Measurements from ENCODE around the gene SDK2.

The SDK2 gene

GRCh38 chr17:73609758-73610157, 34.5 kb downstream of the SDK2 start:
- no peak overlapping the region for H3K4me3 ChIP-seq (ENCODE audit: low read depth, low read length)
- H3K27ac ChIP-seq (ENCODE audit: extremely low read depth, low read depth, low read length): no peak overlapping the region
- no peaks in the 10 kb centered on the region for H3K9me3 ChIP-seq (ENCODE audit: control insufficient read depth, insufficient read depth, low read depth, low read length)
- H3K36me3 ChIP-seq (ENCODE audit: control insufficient read depth in 2 of 2, insufficient read depth in 1 of 2, low read length in 2 of 2): no peaks in the 10 kb centered on the region
- no peak for TF ChIP-seq ZNF510 (tag by site-specific recombination; IDR thresholded peaks at IDR 0.05; ENCODE audit: insufficient replicate concordance)
- no peak for TF ChIP-seq ZNF366 (tag by site-specific recombination; conservative IDR thresholded peaks at IDR 0.05)
- no peak for TF ChIP-seq GLIS2 (tag by site-specific recombination; IDR thresholded peaks at IDR 0.05)
- no peak for TF ChIP-seq GLIS1 (tag by site-specific recombination; IDR thresholded peaks at IDR 0.05)
- TF ChIP-seq SCRT2 (tag by site-specific recombination; IDR thresholded peaks at IDR 0.05): peak; percentile 55; the same call in 1 of the 2 replicates
- TF ChIP-seq ZIC2 (tag by site-specific recombination; IDR thresholded peaks at IDR 0.05): no peak
- TF ChIP-seq ZBTB21 (tag by site-specific recombination; IDR thresholded peaks at IDR 0.05): no peak
- TF ChIP-seq ZNF624 (tag by site-specific recombination; IDR thresholded peaks at IDR 0.05): no peak
- H3K4me1 ChIP-seq (ENCODE audit: control insufficient read depth, insufficient read depth, low read length): peaks cover 4% of the 10 kb centered on the region; the same call in 1 of the 2 replicates
- ChIA-PET POLR2A (no interaction called here), CTCF (interaction anchor here (0.7 kb wide), 1 partner anchor 422 kb away, joined by 3 read pairs; no protein-coding TSS in a partner anchor)

GRCh38 chr17:73609060-73609459, 35.2 kb downstream of the SDK2 start:
- Histone ChIP-seq H3K27ac (ENCODE audit: extremely low read depth, low read depth, low read length) (no peak overlapping the region), H3K4me3 (ENCODE audit: low read depth, low read length) (no peak overlapping the region), H3K36me3 (ENCODE audit: control insufficient read depth in 2 of 2, insufficient read depth in 1 of 2, low read length in 2 of 2) (no peaks in the 10 kb centered on the region), H3K4me1 (ENCODE audit: control insufficient read depth, insufficient read depth, low read length) (peaks cover 4% of the 10 kb centered on the region; the same call in 1 of the 2 replicates), H3K9me3 (ENCODE audit: control insufficient read depth, insufficient read depth, low read depth, low read length) (no peaks in the 10 kb centered on the region)
- POLR2A ChIA-PET: no interaction called here
- CTCF ChIA-PET: no interaction called here
- TF ChIP-seq ZNF514 (tag by site-specific recombination; IDR thresholded peaks at IDR 0.05) (no peak), YY2 (tag by site-specific recombination; IDR thresholded peaks at IDR 0.05) (no peak), ZNF341 (tag by site-specific recombination; IDR thresholded peaks at IDR 0.05; ENCODE audit: low read depth) (no peak), TCF7L2 (IDR thresholded peaks at IDR 0.05; ENCODE audit: borderline replicate concordance, low read depth, low read length) (no peak), ZNF571 (tag by site-specific recombination; IDR thresholded peaks at IDR 0.05) (no peak), ZNF707 (tag by site-specific recombination; IDR thresholded peaks at IDR 0.05) (no peak), BCL6B (tag by site-specific recombination; IDR thresholded peaks at IDR 0.05) (no peak), ZNF596 (tag by site-specific recombination; IDR thresholded peaks at IDR 0.05) (no peak), HIC1 (tag by site-specific recombination; IDR thresholded peaks at IDR 0.05) (no peak), GLIS2 (tag by site-specific recombination; IDR thresholded peaks at IDR 0.05) (no peak), ZNF600 (tag by site-specific recombination; IDR thresholded peaks at IDR 0.05) (peak; percentile 92), ZNF558 (tag by site-specific recombination; IDR thresholded peaks at IDR 0.05) (no peak), ZBTB20 (tag by site-specific recombination; IDR thresholded peaks at IDR 0.05) (no peak), ZNF23 (tag by site-specific recombination; IDR thresholded peaks at IDR 0.05; ENCODE audit: borderline replicate concordance) (no peak), KLF17 (tag by site-specific recombination; IDR thresholded peaks at IDR 0.05) (0 out of 2 replicates have a peak, but pooled peaks have one; percentile 22), GLIS1 (tag by site-specific recombination; IDR thresholded peaks at IDR 0.05) (no peak), ZNF214 (tag by site-specific recombination; IDR thresholded peaks at IDR 0.05; ENCODE audit: borderline replicate concordance) (no peak), ZNF548 (tag by site-specific recombination; IDR thresholded peaks at IDR 0.05) (peak; percentile 97), ZNF48 (tag by site-specific recombination; IDR thresholded peaks at IDR 0.05) (no peak)
- TF ChIP-seq, protein P1, sequence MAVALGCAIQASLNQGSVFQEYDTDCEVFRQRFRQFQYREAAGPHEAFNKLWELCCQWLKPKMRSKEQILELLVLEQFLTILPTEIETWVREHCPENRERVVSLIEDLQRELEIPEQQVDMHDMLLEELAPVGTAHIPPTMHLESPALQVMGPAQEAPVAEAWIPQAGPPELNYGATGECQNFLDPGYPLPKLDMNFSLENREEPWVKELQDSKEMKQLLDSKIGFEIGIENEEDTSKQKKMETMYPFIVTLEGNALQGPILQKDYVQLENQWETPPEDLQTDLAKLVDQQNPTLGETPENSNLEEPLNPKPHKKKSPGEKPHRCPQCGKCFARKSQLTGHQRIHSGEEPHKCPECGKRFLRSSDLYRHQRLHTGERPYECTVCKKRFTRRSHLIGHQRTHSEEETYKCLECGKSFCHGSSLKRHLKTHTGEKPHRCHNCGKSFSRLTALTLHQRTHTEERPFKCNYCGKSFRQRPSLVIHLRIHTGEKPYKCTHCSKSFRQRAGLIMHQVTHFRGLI (tag by site-specific recombination; IDR thresholded peaks at IDR 0.05): no peak
- TF ChIP-seq, protein P2, sequence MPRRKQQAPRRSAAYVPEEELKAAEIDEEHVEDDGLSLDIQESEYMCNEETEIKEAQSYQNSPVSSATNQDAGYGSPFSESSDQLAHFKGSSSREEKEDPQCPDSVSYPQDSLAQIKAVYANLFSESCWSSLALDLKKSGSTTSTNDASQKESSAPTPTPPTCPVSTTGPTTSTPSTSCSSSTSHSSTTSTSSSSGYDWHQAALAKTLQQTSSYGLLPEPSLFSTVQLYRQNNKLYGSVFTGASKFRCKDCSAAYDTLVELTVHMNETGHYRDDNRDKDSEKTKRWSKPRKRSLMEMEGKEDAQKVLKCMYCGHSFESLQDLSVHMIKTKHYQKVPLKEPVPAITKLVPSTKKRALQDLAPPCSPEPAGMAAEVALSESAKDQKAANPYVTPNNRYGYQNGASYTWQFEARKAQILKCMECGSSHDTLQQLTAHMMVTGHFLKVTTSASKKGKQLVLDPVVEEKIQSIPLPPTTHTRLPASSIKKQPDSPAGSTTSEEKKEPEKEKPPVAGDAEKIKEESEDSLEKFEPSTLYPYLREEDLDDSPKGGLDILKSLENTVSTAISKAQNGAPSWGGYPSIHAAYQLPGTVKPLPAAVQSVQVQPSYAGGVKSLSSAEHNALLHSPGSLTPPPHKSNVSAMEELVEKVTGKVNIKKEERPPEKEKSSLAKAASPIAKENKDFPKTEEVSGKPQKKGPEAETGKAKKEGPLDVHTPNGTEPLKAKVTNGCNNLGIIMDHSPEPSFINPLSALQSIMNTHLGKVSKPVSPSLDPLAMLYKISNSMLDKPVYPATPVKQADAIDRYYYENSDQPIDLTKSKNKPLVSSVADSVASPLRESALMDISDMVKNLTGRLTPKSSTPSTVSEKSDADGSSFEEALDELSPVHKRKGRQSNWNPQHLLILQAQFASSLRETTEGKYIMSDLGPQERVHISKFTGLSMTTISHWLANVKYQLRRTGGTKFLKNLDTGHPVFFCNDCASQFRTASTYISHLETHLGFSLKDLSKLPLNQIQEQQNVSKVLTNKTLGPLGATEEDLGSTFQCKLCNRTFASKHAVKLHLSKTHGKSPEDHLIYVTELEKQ (tag by site-specific recombination; IDR thresholded peaks at IDR 0.05; ENCODE audit: borderline replicate concordance): no peak
